GM12864 (cell line): Measurements from ENCODE around the gene SEMA4B.

Experiments
- DNase-seq: peaks from one replicate; pipeline ENCODE4 v3.0.0-alpha.2; 2011; ENCODE audit warnings: low read depth
- H3K4me3 ChIP-seq: 2 replicates; pipeline ENCODE4 v1.5.1; 2011; ENCODE audit warnings: mild to moderate bottlenecking, low read depth, low read length, control low read depth
- TF ChIP-seq, protein P1 (sequence below): IDR thresholded peaks from 2 replicates; pipeline ENCODE4 v1.5.1; 2011; ENCODE audit warnings: low read depth, mild to moderate bottlenecking, moderate library complexity, low read length, control low read depth, inconsistent platforms; ENCODE audit errors: missing control alignments

SEMA4B gene

DNA sequence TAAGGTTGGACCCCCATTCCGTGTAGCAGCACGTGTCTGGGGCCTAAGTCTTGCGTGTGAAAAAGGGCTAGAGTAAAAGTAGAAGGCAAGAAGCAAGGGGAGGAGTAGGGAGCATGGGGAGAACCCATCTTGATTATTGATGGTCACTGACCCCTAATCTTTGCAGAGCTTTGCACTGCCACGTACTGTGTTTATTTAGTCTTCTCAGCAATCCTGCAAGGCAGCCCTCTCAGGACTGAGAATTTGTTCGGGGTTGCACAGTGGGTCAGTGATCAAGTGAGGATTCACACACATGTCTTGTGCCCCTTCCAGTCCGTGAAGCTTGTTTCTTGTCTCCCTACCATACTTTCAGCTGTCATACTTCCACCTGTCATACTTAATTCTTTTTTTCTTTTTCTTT is 7.2 kb downstream of the SEMA4B start:
- no peak overlapping the region for H3K4me3 ChIP-seq
- TF ChIP-seq, protein P1, sequence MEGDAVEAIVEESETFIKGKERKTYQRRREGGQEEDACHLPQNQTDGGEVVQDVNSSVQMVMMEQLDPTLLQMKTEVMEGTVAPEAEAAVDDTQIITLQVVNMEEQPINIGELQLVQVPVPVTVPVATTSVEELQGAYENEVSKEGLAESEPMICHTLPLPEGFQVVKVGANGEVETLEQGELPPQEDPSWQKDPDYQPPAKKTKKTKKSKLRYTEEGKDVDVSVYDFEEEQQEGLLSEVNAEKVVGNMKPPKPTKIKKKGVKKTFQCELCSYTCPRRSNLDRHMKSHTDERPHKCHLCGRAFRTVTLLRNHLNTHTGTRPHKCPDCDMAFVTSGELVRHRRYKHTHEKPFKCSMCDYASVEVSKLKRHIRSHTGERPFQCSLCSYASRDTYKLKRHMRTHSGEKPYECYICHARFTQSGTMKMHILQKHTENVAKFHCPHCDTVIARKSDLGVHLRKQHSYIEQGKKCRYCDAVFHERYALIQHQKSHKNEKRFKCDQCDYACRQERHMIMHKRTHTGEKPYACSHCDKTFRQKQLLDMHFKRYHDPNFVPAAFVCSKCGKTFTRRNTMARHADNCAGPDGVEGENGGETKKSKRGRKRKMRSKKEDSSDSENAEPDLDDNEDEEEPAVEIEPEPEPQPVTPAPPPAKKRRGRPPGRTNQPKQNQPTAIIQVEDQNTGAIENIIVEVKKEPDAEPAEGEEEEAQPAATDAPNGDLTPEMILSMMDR = no peak
- no peak for DNase-seq

DNA sequence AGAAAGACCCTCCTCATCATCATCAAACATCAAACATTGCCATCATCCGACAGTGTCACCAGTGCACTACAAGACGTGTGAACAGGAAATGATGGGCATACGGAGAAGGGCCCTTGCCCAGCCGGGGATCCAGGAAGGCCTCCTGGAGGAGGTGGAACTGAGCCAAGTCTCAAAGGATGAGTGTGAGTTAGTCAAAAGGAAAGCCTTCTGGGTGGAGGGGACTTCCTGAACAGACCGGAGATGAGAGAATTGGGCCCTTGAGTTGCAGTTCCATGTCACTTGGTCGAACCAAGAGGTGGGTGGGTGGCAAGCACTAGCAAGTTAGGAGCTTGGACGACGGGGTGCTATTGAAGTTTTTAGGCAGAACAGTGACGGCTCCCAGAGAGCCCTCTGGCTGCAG is 8.5 kb downstream of the SEMA4B start:
- H3K4me3 ChIP-seq = no peak overlapping the region
- TF ChIP-seq, protein P1 = no peak
- DNase-seq = no peak

DNA sequence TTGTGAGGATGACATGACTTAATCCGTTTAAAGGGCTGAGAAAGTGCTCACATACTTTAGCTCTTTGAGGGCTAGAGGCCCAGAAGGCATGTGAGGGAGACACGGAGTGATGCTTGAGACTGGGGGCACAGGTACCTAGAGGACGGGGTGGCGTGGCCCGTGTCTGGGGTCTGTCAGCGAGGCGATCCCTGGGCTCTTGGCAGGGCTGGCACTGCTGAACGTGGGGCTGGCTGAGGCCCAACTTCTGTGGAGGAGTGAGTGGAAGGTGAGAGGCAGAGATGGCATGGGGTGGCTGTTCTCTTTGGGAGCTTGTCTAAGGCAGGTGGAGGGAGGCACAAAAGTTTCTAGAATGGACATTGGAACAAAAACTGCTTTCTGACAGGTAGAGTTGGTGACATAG is 9.5 kb downstream of the SEMA4B start:
- no peak for DNase-seq
- TF ChIP-seq, protein P1 = no peak
- no peak overlapping the region for H3K4me3 ChIP-seq

- TF ChIP-seq, protein P1 = no peak
- no peak for DNase-seq
- no peak overlapping the region for H3K4me3 ChIP-seq
Observed at GRCh38 chr15:90211009-90211408, 9.9 kb downstream of the SEMA4B start.

GRCh38 chr15:90211440-90212143 is 10.5 kb downstream of the SEMA4B start:
- no peak overlapping the region for H3K4me3 ChIP-seq
- DNase-seq = no peak
- TF ChIP-seq, protein P1 = no peak

- TF ChIP-seq, protein P1 = no peak
- DNase-seq = no peak
- H3K4me3 ChIP-seq = no peak overlapping the region
Observed at GRCh38 chr15:90212221-90213098, 11.3 kb downstream of the SEMA4B start.
